HL-60/S4 treated with phorbol 12-myristate 13-acetate at 8.2 ng/mL for 4 days and 3 days (cell line): ENCODE results near the gene CD320.
"Not testable (repeated sequence)": the region's sequence is repeated elsewhere in the genome, so short reads cannot be mapped to it uniquely, and the experiment has no call there.

ENCODE experiments used
- in situ Hi-C: fragments of 300-500 bp; cut with MboI; formaldehyde crosslinking; loops from 2 replicates; pipeline ENCODE4 v1.15.0; 2022; ENCODE audit warnings: low sequenced_read_pairs

Gene CD320

DNA sequence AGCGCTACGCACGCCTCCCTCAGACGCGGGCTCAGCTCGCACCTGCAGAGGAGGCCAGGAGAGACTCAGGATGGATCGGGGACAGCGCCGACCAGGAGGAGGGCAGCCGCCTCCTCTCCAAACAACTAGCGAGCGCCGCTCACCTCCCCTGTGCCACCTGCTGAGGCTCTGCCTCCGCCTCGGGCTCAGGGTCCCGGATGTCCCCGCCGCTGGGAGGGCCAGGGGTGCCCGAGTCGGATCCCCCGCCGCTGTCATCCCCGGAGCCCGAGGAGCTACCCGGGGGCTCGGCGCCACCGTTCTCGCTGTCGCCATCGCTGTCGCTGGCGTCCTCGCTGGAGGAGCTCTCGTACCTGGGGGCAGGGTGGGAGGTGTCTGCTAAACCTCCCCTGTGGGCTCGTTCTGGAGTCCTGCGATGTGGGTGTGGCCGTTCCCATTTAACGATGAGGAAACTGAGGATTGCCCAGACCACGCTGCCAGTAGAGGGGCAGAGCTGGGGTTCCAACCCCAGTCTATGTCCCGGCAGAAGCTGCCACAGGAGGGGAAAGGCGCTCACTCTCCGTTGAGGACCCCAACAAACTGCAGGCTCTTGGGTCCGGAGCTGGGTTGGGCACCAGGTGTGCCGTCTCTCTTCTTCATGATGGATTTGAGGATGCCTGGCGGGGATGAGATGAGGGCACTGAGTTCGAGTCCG is 25.8 kb upstream of the CD320 start:
- in situ Hi-C loops, result no loop called here

DNA sequence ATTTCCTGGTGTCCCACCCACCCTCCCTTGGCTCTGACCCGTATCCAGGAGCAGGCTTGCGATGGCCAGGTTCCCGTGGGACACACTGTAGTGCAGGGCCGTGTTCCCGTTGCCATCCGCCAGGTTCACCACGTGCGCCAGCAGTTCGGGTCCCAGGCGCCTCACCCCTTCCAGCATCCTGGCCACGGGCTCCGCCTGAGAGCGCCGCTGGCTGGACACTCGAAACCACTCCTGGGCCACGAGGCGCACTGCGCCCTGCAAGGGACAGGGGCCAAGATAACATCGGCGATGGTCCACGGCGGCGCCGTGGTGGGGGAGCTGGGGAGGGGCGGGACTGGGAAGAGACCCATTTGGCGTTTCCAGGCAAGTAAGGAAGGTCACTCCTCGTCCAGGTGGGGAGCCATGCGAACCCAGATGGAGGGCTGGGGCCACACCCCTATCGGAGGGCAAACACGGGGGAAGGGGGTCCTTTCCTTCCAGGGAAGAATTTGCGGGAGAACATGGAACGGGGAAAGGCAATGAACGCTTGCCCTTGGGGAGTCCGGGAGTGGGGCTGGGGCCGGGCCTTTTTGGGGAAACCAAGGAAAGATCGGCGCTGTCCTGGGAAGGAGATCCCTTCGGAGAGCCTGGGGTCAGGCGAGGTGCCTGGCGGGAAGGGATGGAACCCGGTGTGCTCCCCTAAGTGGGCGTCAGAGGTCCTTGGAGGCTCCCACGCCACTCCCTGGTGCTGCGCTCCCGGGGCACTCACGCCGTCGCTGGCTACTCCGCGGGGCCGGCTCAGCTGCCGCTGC is 25.0 kb upstream of the CD320 start:
- in situ Hi-C loops, result no loop called here

DNA sequence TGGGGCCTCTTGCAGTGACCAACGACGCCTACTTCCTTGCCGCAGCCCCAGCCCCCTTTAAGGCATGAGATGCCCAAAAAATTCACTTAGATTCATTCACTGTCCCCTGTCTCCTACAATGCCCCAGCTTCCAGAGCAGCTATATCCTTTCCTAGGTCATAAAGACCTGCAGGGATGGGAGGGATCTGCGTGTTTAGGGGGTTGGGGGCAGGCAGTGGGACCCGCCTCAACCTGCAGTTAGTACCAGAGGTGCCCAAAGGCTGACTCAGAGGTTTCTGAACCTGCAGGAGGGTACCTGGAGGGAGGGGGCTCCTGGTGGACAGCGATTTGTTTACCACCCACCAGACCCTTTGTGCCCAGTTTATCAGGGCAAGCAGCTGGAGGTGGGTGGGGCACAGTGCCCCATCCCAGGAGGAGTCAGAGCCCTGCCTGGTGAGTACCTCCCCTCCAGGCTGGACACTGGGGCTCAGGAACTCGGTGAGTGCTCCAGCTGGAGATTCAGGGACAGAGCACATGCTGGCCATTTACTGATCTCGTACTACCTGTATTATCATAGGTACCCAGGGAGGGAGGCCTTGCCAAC is 23.2 kb upstream of the CD320 start:
- in situ Hi-C loops, result no loop called here

- in situ Hi-C loops, result no loop called here
Observed at GRCh38 chr19:8329996-8330395, 21.8 kb upstream of the CD320 start.

DNA sequence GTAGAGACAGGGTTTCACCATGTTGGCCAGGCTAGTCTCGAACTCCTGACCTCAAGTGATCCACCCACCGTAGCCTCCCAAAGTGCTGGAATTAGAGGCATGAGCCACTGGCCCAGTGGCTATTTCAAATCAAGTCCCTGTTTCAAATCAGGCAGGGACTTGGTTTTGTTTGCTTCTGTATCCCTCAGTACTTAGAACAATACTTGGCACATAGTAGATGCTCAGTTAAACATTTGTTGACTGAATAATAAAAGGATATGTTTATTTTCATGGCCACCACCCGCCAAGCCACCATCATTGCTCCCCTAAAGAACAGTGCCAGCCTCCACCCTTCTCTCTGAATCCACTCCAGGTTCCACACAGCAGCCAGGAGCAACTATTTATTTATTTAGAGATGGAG is 17.3 kb upstream of the CD320 start:
- in situ Hi-C loops, result no loop called here

- in situ Hi-C loops, result no loop called here
Observed at GRCh38 chr19:8324186-8325050, 16.3 kb upstream of the CD320 start.

GRCh38 chr19:8323781-8324185 is 15.6 kb upstream of the CD320 start:
- in situ Hi-C loops, result no loop called here

DNA sequence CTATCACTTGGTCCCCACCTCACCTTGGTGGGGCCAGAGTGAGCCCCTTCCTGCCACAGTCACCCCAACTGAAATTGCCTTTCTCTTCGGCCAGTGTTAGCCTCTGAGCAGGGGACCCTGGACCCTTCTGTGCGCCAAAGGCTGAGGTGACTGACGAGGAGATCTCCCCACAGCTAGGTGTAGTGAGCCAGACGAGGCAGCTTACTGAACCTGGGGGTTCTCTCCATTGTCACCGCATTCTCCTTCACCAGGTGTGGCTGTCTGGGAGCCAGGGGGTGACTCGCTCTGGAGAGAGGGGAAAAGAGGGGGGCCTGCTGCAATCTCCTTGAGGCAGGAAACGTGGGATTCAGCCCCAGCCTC is 14.5 kb upstream of the CD320 start:
- in situ Hi-C loops, result no loop called here

DNA sequence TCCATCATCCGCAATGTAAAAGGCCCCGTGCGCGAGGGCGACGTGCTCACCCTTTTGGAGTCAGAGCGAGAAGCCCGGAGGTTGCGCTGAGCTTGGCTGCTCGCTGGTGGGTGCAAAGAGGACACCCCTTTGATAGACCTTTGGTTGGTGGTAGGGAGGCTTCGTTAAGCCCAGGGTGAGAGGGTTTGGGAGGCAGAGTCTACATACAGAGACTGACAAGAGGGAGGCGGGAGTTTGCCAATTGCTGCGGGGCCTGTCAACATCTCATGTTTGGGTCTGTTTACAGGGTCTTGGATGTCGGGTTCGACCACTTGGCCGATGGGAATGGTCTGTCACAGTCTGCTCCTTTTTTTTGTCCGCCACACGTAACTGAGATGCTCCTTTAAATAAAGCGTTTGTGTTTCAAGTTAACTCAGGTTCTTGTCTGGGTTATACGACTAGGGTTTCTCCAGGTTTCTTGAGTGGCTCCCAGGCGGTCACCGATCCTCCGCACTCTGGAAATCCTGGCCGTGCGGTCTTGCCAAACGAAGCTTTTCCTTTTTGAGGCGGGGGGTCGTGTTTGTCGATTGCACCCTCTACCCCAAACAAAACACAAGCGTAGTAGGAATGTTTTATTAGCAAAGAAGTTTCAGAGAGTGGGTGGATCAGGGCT is 14.0 kb upstream of the CD320 start:
- in situ Hi-C loops, result no loop called here

GRCh38 chr19:8321067-8321985 is 13.2 kb upstream of the CD320 start, which contains the start of the genes NDUFA7 and RPS28:
Gene NDUFA7, minus strand, starts transcription at chr19:8321375. Its CDS starts 17 bp downstream, at chr19:8321358.
Gene RPS28, plus strand, starts transcription at chr19:8321496. Its CDS starts 35 bp downstream, at chr19:8321531.
- in situ Hi-C loops, result no loop called here

DNA sequence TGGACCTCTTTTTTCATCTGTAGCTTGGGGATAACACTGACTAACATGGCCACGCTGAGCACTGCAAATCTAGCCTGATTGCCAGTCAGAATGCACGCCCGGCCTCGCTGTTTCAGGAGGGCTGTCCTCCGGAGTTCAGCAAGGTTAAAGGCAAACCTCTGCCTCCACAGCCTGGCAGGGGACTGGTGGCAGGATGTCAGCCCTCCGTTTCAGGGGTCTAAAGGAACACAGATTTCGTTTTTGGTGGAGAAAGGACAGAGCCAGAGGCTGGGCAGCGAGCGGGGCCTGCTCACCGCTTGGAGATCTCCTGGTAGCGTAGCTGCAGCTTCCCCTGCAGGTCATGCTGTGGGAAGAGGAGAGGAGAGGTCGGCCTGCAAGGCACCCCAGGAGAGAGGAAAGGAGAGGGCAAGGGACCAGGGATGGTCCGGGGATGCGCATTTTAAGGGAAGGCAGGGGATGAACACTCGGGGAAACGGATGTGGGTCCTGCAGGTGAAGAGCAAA is 12.5 kb upstream of the CD320 start:
- in situ Hi-C loops, result no loop called here

DNA sequence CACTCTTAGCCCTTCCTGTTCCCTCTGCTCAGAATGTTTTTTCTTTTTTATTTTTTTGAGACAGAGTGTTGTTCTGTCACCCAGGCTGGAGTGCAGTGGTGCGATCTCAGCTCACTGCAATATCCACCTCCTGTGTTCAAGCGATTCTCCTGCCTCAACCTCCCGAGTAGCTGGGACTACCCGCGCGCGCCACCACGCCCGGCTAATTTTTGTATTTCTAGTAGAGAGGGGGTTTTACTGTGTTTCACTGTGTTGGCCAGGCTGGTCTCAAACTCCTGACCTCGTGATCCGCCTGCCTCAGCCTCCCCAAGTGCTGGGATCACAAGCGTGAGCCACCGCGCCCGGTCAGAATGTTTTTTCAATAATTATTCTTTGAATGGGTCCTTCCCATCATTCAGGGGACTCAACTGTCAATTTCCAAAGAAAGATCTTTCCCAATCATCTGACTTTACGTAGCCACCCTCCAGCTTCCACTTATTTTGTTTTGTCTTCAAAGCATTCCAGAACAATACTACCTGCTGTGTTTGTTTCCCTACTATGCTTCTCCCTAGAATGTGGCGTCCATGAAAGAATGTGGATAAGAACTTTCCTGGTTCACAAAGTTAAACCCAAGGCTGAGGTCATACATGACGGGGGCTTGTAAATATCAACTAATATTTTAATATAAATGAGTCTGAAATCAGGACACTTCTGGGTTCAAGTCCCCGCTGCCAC is 11.8 kb upstream of the CD320 start:
- in situ Hi-C loops, result no loop called here

DNA sequence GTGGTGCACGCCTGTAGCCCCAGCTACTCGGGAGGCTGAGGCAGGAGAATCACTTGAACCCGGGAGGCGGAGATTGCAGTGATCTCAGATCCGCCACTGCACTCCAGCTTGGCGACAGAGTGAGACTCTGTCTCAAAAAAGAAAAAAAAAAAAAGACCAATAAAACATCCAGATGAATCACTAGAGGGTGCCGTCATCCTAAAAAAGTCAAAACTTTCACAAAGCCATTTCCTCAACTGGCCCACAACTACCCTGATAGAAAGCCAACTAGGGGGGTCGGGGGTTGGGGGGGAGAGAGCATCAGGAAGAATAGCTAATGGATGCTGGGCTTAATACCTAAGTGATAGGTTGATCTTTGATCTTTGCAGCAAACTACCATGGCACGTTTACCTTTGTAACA is 10.7 kb upstream of the CD320 start:
- in situ Hi-C loops, result not testable (repeated sequence)

- in situ Hi-C loops, result no loop called here
Observed at GRCh38 chr19:8316351-8317125, 8.4 kb upstream of the CD320 start.

- in situ Hi-C loops, result not testable (repeated sequence)
Observed at GRCh38 chr19:8314981-8315640, 7.0 kb upstream of the CD320 start.

- in situ Hi-C loops, result no loop called here
Observed at GRCh38 chr19:8311461-8312260, 3.5 kb upstream of the CD320 start.
